ENCODE measurements around the gene CDK6. TPM values are rescaled to one million over a fixed set of nuclear protein-coding genes. Genes with fewer than 3 reads are reported as not detected.

The CDK6 gene
- total and polyA plus RNA-seq, 9 of the 15 experiments (the other 6 are each of a cell fraction or from before 2014, with no cell fraction given), result 7.6 to 109 (median 44.4) TPM

GRCh38 chr7:92835851-92836488, 403 bp downstream of the CDK6 start (continued):
- TF ChIP-seq ZKSCAN1 (IDR thresholded peaks at IDR 0.05; ENCODE audit: low read depth, low read length) (0 out of 2 replicates have a peak, but pooled peaks have one; percentile 2), ZSCAN32 (CRISPR knock-in tag; IDR thresholded peaks at IDR 0.05) (no peak), RBFOX2 (IDR thresholded peaks at IDR 0.05; ENCODE audit: low read depth, low read length) (peak; percentile 78), ZNF644 (tag; IDR thresholded peaks at IDR 0.05; ENCODE audit: low read depth) (0 out of 2 replicates have a peak, but pooled peaks have one; percentile 15), ATF1 (CRISPR knock-in tag; IDR thresholded peaks at IDR 0.05) (no peak), ATF1 (tag; IDR thresholded peaks at IDR 0.05) (peak; percentile 54), RAD21 (CRISPR knock-in tag; conservative IDR thresholded peaks at IDR 0.05 in 1 of 2, IDR thresholded peaks at IDR 0.05 in 1 of 2) (no peak), ZBTB40 (IDR thresholded peaks at IDR 0.05) (peak; percentile 56), ZBTB40 (CRISPR knock-in tag; IDR thresholded peaks at IDR 0.05) (no peak), PML (IDR thresholded peaks at IDR 0.05; ENCODE audit: low read length) (peak; percentile 19; the same call in 1 of the 2 replicates), ZNF592 (IDR thresholded peaks at IDR 0.05) (0 out of 2 replicates have a peak, but pooled peaks have one; percentile 12), ZC3H8 (IDR thresholded peaks at IDR 0.05) (no peak), ZNF232 (CRISPR knock-in tag; IDR thresholded peaks at IDR 0.05) (0 out of 2 replicates have a peak, but pooled peaks have one; percentile 73), L3MBTL2 (IDR thresholded peaks at IDR 0.05) (peak; percentile 48; the same call in 1 of the 2 replicates)

Measured in K562 (cell line).